ENCODE results near the gene ARID4B.
"Not testable (repeated sequence)": the region's sequence is repeated elsewhere in the genome, so short reads cannot be mapped to it uniquely, and the experiment has no call there.

The ARID4B gene

GRCh38 chr1:235284231-235284769, 43.7 kb downstream of the ARID4B start:
- TF ChIP-seq CTCF (IDR thresholded peaks at IDR 0.05; ENCODE audit: control extremely low read depth, extremely low read depth, low read depth, missing control alignments): no peak
- ChIA-PET CTCF (interaction anchor here (0.9 to 1.5 kb wide), 7 partner anchors 8 to 38 kb away, joined by 3 to 6 read pairs (median 3); no protein-coding TSS in a partner anchor), POLR2A (no interaction called here)
- DNase-seq (ENCODE audit: extremely low spot score): no peak

- CTCF ChIA-PET: interaction anchor here (1.1 to 1.5 kb wide), 4 partner anchors 9 to 31 kb away, joined by 3 to 6 read pairs (median 4); no protein-coding TSS in a partner anchor
- DNase-seq (ENCODE audit: extremely low spot score); POLR2A ChIA-PET: not testable (repeated sequence)
Measured at GRCh38 chr1:235283636-235284035, 44.3 kb downstream of the ARID4B start.

- TF ChIP-seq CTCF (IDR thresholded peaks at IDR 0.05; ENCODE audit: control extremely low read depth, extremely low read depth, low read depth, missing control alignments): no peak
- no peak for DNase-seq (ENCODE audit: extremely low spot score)
- ChIA-PET CTCF (interaction anchor here (1.4 to 1.5 kb wide), 2 partner anchors 22 to 62 kb away, joined by 3 read pairs; no protein-coding TSS in a partner anchor), POLR2A (no interaction called here)
Measured at GRCh38 chr1:235280467-235280866, 47.5 kb downstream of the ARID4B start.

GRCh38 chr1:235279694-235280093, 48.3 kb downstream of the ARID4B start:
- DNase-seq (ENCODE audit: extremely low spot score): no peak
- no peak for TF ChIP-seq CTCF (IDR thresholded peaks at IDR 0.05; ENCODE audit: control extremely low read depth, extremely low read depth, low read depth, missing control alignments)
- CTCF ChIA-PET: interaction anchor here (0.7 to 1.5 kb wide), 3 partner anchors 19 to 63 kb away, joined by 3 read pairs; no protein-coding TSS in a partner anchor
- POLR2A ChIA-PET: no interaction called here

- TF ChIP-seq CTCF (IDR thresholded peaks at IDR 0.05; ENCODE audit: control extremely low read depth, extremely low read depth, low read depth, missing control alignments): no peak
- ChIA-PET POLR2A (no interaction called here), CTCF (interaction anchor here (1.5 kb wide), 1 partner anchor 20 kb away, joined by 3 read pairs; no protein-coding TSS in a partner anchor)
- DNase-seq (ENCODE audit: extremely low spot score): no peak
Measured at GRCh38 chr1:235278915-235279292, 49.1 kb downstream of the ARID4B start.

- ChIA-PET POLR2A (no interaction called here), CTCF (no interaction called here)
- TF ChIP-seq CTCF (IDR thresholded peaks at IDR 0.05; ENCODE audit: control extremely low read depth, extremely low read depth, low read depth, missing control alignments): no peak
- no peak for DNase-seq (ENCODE audit: extremely low spot score)
Measured at GRCh38 chr1:235278233-235278914, 49.6 kb downstream of the ARID4B start.

- ChIA-PET POLR2A (no interaction called here), CTCF (no interaction called here)
- no peak for DNase-seq (ENCODE audit: extremely low spot score)
- no peak for TF ChIP-seq CTCF (IDR thresholded peaks at IDR 0.05; ENCODE audit: control extremely low read depth, extremely low read depth, low read depth, missing control alignments)
Measured at GRCh38 chr1:235277709-235278108, 50.3 kb downstream of the ARID4B start.

All from GM10248 (cell line).